ENCODE measurements around the gene CBLB.
"Not testable (repeated sequence)": the region's sequence is repeated elsewhere in the genome, so short reads cannot be mapped to it uniquely, and the experiment has no call there.

CBLB gene

GRCh38 chr3:105781871-105782270 is 86.9 kb downstream of the CBLB start:
- DNase-seq, result no peak

GRCh38 chr3:105780107-105780506 is 88.7 kb downstream of the CBLB start:
- DNase-seq, result no peak

GRCh38 chr3:105775368-105775767 is 93.4 kb downstream of the CBLB start:
- no peak for DNase-seq

GRCh38 chr3:105774444-105775180 is 94.2 kb downstream of the CBLB start:
- no peak for DNase-seq

- DNase-seq, result no peak
Observed at GRCh38 chr3:105773291-105773690, 95.5 kb downstream of the CBLB start.

- no peak for DNase-seq
Observed at GRCh38 chr3:105772635-105773034, 96.2 kb downstream of the CBLB start.

GRCh38 chr3:105771392-105771791 is 97.4 kb downstream of the CBLB start:
- DNase-seq, result no peak

GRCh38 chr3:105770410-105770809 is 98.4 kb downstream of the CBLB start:
- no peak for DNase-seq

- no peak for DNase-seq
Observed at GRCh38 chr3:105767776-105768175, 101.0 kb downstream of the CBLB start.

GRCh38 chr3:105767216-105767615 is 101.6 kb downstream of the CBLB start:
- no peak for DNase-seq

- no peak for DNase-seq
Observed at GRCh38 chr3:105765308-105765639, 103.5 kb downstream of the CBLB start.

GRCh38 chr3:105764378-105765307 is 104.2 kb downstream of the CBLB start:
- no peak for DNase-seq

GRCh38 chr3:105763659-105764036 is 105.2 kb downstream of the CBLB start:
- no peak for DNase-seq

- DNase-seq, result no peak
Observed at GRCh38 chr3:105762749-105763658, 105.8 kb downstream of the CBLB start.

- DNase-seq, result not testable (repeated sequence)
Observed at GRCh38 chr3:105762214-105762613, 106.6 kb downstream of the CBLB start.

GRCh38 chr3:105759442-105760078 is 109.3 kb downstream of the CBLB start:
- DNase-seq, result no peak

GRCh38 chr3:105758451-105758850 is 110.4 kb downstream of the CBLB start:
- no peak for DNase-seq

- DNase-seq, result no peak
Observed at GRCh38 chr3:105755121-105755886, 113.5 kb downstream of the CBLB start.

- DNase-seq, result no peak
Observed at GRCh38 chr3:105752791-105753415, 115.9 kb downstream of the CBLB start.

GRCh38 chr3:105747696-105748095 is 121.1 kb downstream of the CBLB start:
- DNase-seq, result no peak

- DNase-seq, result no peak
Observed at GRCh38 chr3:105747060-105747541, 121.7 kb downstream of the CBLB start.
